Prostate gland (tissue), 2 donors: ENCODE results near the gene MLH1. TPM values are rescaled to one million over a fixed set of nuclear protein-coding genes. Genes with fewer than 3 reads are reported as not detected.

Experiments used
- DNase-seq: peaks from one replicate; pipeline ENCODE4 v3.0.0-alpha.2; 2019; ENCODE audit warnings: low spot score
- H3K27ac ChIP-seq, 2 donors: fragments of 200-600 bp; sonication (generic); 2 replicates each; pipeline ENCODE4 v1.5.1; 2017 to 2019
- H3K27me3 ChIP-seq: fragments of 200-600 bp; sonication (generic); replicated peaks from 2 replicates; pipeline ENCODE4 v1.5.1; 2019; ENCODE audit not compliant: insufficient read depth
- H3K36me3 ChIP-seq, 2 donors: fragments of 200-600 bp; sonication (generic); 1 replicate in 1 of 2; 2 replicates in 1 of 2; pipeline versions ENCODE4 v1.5.1 to v1.8.1; 2017 to 2019
- H3K4me1 ChIP-seq: fragments of 200-600 bp; sonication (generic); replicated peaks from 2 replicates; pipeline ENCODE4 v1.5.1; 2019
- H3K4me3 ChIP-seq, 2 donors: fragments of 200-600 bp; sonication (generic); 2 replicates each; pipeline ENCODE4 v1.5.1; 2017 to 2019
- H3K9me3 ChIP-seq: fragments of 200-600 bp; sonication (generic); 2 replicates; pipeline ENCODE4 v1.5.1; 2017
- POLR2A ChIP-seq: fragments of 450-650 bp; IDR thresholded peaks from one replicate; pipeline ENCODE4 v1.6.1; 2016; ENCODE audit warnings: antibody characterized with exemption, mild to moderate bottlenecking
- POLR2AphosphoS5 ChIP-seq: sonication (generic); formaldehyde crosslinking; IDR thresholded peaks from one replicate; pipeline ENCODE4 v1.6.1; 2017; ENCODE audit warnings: antibody characterized with exemption
- WGBS: methylation state at CpG from one replicate; pipeline ENCODE4 v1.1.5; 2018; 5-methylcytosine and 5-hydroxymethylcytosine counted together
- intact Hi-C: fragments of 100-400 bp; cut with DNase I; formaldehyde crosslinking; loops from one replicate; pipeline ENCODE4 v1.14.2; 2022
- small RNA-seq, 2 donors: library from RNA; depleted of rRNA; stranded (forward); fragments of <200 nt; gene quantifications; one replicate each; pipeline ENCODE3, GENCODE V24; 2016
- total RNA-seq, 2 donors: library from RNA; depleted of rRNA; stranded (reverse); fragments of >200 nt; gene quantifications; one replicate each; pipeline ENCODE4 v1.1.0, GENCODE V29; 2016
- TF ChIP-seq, protein P1 (sequence below), 4 experiments: fragments of 200-600 bp in 2 of 4; fragments of 450-650 bp in 2 of 4; sonication (generic) in 2 of 4; IDR thresholded peaks; 1 replicate in 3 of 4; 2 replicates in 1 of 4; pipeline ENCODE4 v1.5.1; 2016 to 2019; ENCODE audit warnings: antibody characterized with exemption in 4 of 4, mild to moderate bottlenecking in 2 of 4, moderate library complexity in 2 of 4

MLH1 gene
- total RNA-seq, 2 donors from 2014 or later = 49.5 to 50.3 TPM

DNA sequence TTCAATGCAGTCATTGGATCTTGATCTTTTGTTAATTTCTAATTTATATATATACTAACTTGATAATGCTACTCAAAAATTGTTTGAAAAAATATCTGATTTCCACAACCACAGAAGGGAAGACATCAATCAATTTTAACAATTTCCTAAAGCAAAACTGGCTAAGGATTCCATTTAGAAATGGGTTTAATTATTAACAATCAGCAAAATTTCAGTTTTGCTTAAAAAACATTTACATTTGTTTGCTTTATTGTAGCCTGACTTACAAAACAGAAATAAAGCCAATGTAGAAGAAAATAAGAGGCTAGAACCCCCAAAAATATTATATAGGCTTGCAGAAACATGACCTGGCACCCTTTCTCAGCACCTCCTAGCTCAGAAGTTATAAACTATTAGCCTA lies 106.2 kb downstream of the MLH1 start:
- no peak for DNase-seq
- Histone ChIP-seq H3K27me3 (no peaks in the 10 kb centered on the region), H3K4me3 (no peak overlapping the region), H3K4me1 (no peaks in the 10 kb centered on the region), H3K27ac (no peak overlapping the region), H3K9me3 (no peaks in the 10 kb centered on the region), H3K36me3 (no peaks in the 10 kb centered on the region)
- TF ChIP-seq POLR2AphosphoS5 (no peak), POLR2A (no peak)
- TF ChIP-seq, protein P1, sequence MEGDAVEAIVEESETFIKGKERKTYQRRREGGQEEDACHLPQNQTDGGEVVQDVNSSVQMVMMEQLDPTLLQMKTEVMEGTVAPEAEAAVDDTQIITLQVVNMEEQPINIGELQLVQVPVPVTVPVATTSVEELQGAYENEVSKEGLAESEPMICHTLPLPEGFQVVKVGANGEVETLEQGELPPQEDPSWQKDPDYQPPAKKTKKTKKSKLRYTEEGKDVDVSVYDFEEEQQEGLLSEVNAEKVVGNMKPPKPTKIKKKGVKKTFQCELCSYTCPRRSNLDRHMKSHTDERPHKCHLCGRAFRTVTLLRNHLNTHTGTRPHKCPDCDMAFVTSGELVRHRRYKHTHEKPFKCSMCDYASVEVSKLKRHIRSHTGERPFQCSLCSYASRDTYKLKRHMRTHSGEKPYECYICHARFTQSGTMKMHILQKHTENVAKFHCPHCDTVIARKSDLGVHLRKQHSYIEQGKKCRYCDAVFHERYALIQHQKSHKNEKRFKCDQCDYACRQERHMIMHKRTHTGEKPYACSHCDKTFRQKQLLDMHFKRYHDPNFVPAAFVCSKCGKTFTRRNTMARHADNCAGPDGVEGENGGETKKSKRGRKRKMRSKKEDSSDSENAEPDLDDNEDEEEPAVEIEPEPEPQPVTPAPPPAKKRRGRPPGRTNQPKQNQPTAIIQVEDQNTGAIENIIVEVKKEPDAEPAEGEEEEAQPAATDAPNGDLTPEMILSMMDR (IDR thresholded peaks at IDR 0.05) = no peak
- intact Hi-C loops = no loop called here

DNA sequence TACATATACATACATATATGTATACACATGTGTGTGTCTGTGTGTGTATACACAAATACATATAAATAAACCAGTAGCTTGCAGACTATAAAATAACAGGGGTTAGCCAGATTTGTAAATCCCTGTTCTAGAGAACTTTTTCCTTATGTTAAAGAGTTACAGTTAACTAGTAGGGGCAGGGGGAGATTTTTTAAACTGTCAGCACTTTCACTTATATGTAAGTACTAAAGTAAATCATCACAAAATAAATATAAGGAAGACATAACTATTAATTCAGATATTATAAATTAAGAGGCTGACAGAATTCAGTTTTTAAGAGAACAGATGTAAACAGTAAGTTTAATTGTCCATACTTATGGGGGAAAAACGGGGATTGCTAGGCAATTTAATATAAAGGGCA lies 107.1 kb downstream of the MLH1 start:
- no peaks in the 10 kb centered on the region for H3K27me3 ChIP-seq
- no peaks in the 10 kb centered on the region for H3K9me3 ChIP-seq
- DNase-seq = no peak
- 69% methylated on average over 1 of the region's 1 CpG for WGBS
- no peaks in the 10 kb centered on the region for H3K4me1 ChIP-seq
- no peak for TF ChIP-seq POLR2A
- TF ChIP-seq, protein P1 (IDR thresholded peaks at IDR 0.05) = no peak
- intact Hi-C loops = no loop called here
- H3K4me3 ChIP-seq = no peak overlapping the region
- H3K27ac ChIP-seq = no peak overlapping the region
- no peaks in the 10 kb centered on the region for H3K36me3 ChIP-seq

Small RNA genes lying within 50 kb of the gene (small RNA-seq; reads per million reads assigned to genes)
- 0 reads per million in 2 donors for gene RF00019
- gene RNU6ATAC4P = 0 reads per million in 2 donors

Other genes starting within 250 kb of the MLH1 start
- gene DCLK3, start 229.0 kb upstream of the MLH1 start, total RNA-seq = under 1 TPM in 1 of 2 donors, not detected in 1; 0.80 TPM
- gene TRANK1, start 48.5 kb upstream of the MLH1 start, total RNA-seq = 10 to 100 TPM in 1 of 2 donors, 1 to 10 TPM in 1; 9.4 to 17.4 TPM
- gene EPM2AIP1, start 387 bp upstream of the MLH1 start, total RNA-seq = 10 to 100 TPM; 13.8 to 14.2 TPM
- 100 to 1,000 TPM; 102 to 134 TPM for gene LRRFIP2, start 181.1 kb downstream of the MLH1 start, total RNA-seq
- 100 to 1,000 TPM; 103 to 117 TPM for gene GOLGA4, start 249.8 kb downstream of the MLH1 start, total RNA-seq